ENCODE measurements around the gene STIM2. TPM values are rescaled to one million over a fixed set of nuclear protein-coding genes. Genes with fewer than 3 reads are reported as not detected.

Gene STIM2
- total and polyA plus RNA-seq, 7 donors: 2.4 to 8.4 (median 4.9) TPM

DNA sequence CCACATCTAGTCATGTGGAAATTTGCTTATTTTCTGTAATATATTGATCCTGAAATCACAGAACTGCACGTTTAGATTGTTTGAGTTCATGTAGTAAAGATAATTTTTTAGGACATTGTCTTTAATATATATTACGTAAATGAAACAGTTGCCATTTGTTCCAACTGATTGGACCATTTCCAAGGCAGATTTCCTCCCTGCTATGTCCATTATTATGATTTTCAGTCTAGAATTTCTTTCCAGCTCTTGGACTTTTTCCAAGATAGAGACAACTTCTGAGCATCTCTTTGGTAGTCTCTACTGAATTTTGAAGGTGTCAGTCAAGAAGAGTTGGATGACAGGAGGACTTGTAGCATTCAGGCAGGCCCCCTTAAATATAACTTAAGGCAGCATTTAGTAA lies 94.6 kb downstream of the STIM2 start:
- no peaks in the 10 kb centered on the region for H3K36me3 ChIP-seq (ENCODE audit: insufficient read depth in 1 of 2, low read depth in 1 of 2)
- TF ChIP-seq, protein P1, sequence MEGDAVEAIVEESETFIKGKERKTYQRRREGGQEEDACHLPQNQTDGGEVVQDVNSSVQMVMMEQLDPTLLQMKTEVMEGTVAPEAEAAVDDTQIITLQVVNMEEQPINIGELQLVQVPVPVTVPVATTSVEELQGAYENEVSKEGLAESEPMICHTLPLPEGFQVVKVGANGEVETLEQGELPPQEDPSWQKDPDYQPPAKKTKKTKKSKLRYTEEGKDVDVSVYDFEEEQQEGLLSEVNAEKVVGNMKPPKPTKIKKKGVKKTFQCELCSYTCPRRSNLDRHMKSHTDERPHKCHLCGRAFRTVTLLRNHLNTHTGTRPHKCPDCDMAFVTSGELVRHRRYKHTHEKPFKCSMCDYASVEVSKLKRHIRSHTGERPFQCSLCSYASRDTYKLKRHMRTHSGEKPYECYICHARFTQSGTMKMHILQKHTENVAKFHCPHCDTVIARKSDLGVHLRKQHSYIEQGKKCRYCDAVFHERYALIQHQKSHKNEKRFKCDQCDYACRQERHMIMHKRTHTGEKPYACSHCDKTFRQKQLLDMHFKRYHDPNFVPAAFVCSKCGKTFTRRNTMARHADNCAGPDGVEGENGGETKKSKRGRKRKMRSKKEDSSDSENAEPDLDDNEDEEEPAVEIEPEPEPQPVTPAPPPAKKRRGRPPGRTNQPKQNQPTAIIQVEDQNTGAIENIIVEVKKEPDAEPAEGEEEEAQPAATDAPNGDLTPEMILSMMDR (IDR thresholded peaks at IDR 0.05): no peak
- H3K9me3 ChIP-seq: no peaks in the 10 kb centered on the region
- intact Hi-C loops (cut with DNase I): no loop called here
- H3K27ac ChIP-seq: no peak overlapping the region
- 0 to 46% (median 0%) methylated on average over 2 of the region's 2 CpGs for WGBS, 3 donors
- no peak for DNase-seq
- no peak overlapping the region for H3K4me3 ChIP-seq
- H3K27me3 ChIP-seq (ENCODE audit: insufficient read depth in 3 of 3, low read length in 2 of 3): no peaks in the 10 kb centered on the region
- peaks cover 11% of the 10 kb centered on the region for H3K4me1 ChIP-seq
- ATAC-seq: no peak

DNA sequence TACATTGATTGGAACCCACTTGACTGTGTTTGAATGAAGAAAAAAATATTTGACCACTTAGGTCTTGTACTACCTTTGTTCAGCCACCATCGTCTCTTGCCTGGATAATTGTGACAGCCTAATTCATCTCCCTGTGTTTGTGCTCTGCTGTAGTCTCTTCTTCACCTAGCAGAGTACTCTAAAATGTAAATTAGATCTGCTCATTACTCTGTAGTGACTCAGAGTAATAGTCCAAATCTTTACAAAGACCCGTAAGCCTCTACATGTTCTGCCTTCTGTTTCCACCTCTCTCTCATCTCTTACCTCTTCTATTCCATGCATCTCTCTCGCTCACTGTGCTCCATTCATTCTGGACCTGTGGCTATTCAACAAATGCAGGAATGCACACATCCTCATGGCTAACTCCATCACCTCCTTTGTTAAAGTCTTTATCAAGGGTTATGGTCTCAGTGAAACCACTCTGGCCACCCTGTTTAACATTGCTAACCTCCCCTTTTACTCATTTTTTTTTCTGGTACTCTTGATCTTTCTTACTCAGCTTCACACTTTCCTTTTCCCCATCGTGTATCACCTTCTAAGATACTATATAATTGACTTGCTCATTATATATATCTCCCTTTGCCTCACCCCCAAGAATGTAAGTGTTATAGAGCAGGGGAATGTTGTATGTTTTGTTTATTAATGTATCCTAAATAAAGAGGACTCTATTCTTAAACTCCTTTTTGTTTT lies 98.4 kb downstream of the STIM2 start:
- intact Hi-C loops (cut with DNase I): no loop called here

DNA sequence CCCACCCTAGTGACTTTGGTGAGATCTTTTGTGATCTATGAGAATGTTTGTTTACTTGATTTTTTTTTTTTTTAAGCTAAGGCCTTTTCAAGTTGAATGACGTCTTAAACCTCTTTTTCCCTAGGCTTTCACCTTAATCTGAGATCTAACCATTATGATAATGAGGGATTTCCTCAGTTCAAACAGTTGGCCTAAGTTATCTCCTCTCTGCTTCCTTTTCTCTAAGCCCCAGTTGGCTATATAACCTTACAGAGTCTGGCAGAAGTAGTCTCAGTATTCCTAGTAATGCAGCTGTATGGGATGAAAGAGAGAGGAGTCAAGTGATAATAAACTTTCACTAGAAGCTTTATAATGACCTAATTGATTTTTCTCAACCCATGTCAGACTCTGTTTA lies 99.0 kb downstream of the STIM2 start:
- intact Hi-C loops (cut with DNase I): no loop called here
- Histone ChIP-seq H3K36me3 (ENCODE audit: insufficient read depth in 1 of 2, low read depth in 1 of 2) (no peaks in the 10 kb centered on the region), H3K4me3 (no peak overlapping the region), H3K27ac (no peak overlapping the region), H3K4me1 (no peaks in the 10 kb centered on the region), H3K9me3 (no peaks in the 10 kb centered on the region), H3K27me3 (ENCODE audit: insufficient read depth in 3 of 3, low read length in 2 of 3) (no peaks in the 10 kb centered on the region)
- no peak for ATAC-seq
- TF ChIP-seq, protein P1 (IDR thresholded peaks at IDR 0.05): no peak
- 55 to 79% (median 59%) methylated on average over 1 of the region's 1 CpG for WGBS, 3 donors
- DNase-seq: no peak

More for the DNA sequence above, 98.4 kb downstream of the STIM2 start:
- DNase-seq: no peak
- H3K27ac ChIP-seq: no peak overlapping the region
- no peak overlapping the region for H3K4me3 ChIP-seq
- TF ChIP-seq, protein P1 (IDR thresholded peaks at IDR 0.05): no peak
- ATAC-seq: no peak
- WGBS, 3 donors: 89 to 97% (median 92%) methylated on average over 4 of the region's 4 CpGs
- no peaks in the 10 kb centered on the region for H3K9me3 ChIP-seq
- no peaks in the 10 kb centered on the region for H3K36me3 ChIP-seq (ENCODE audit: insufficient read depth in 1 of 2, low read depth in 1 of 2)
- H3K4me1 ChIP-seq: no peaks in the 10 kb centered on the region
- no peaks in the 10 kb centered on the region for H3K27me3 ChIP-seq (ENCODE audit: insufficient read depth in 3 of 3, low read length in 2 of 3)

DNA sequence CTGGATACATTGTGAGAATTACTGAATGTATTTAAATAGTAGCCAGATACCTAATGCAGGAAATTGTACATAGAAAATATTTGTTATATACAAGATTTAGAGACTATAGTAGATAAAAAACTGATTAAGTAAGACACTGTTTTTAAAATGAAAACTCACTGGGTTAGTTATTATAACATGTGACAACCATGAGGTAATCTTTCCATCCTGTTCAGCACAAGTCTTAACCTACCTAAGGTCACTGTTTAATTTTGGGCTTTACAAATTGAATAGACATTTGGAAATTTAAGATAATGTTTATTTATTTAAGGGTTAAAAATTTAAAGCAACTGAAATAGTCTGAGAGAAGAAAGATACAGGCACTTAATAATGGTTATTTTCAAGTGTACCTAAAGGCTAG lies 102.1 kb downstream of the STIM2 start:
- intact Hi-C loops (cut with DNase I): no loop called here
- no peaks in the 10 kb centered on the region for H3K27me3 ChIP-seq (ENCODE audit: insufficient read depth in 3 of 3, low read length in 2 of 3)
- H3K4me3 ChIP-seq: no peak overlapping the region
- no peak overlapping the region for H3K27ac ChIP-seq
- no peaks in the 10 kb centered on the region for H3K9me3 ChIP-seq
- TF ChIP-seq, protein P1 (IDR thresholded peaks at IDR 0.05): no peak
- H3K4me1 ChIP-seq: no peaks in the 10 kb centered on the region
- no peak for DNase-seq
- no peaks in the 10 kb centered on the region for H3K36me3 ChIP-seq (ENCODE audit: insufficient read depth in 1 of 2, low read depth in 1 of 2)
- no peak for ATAC-seq

DNA sequence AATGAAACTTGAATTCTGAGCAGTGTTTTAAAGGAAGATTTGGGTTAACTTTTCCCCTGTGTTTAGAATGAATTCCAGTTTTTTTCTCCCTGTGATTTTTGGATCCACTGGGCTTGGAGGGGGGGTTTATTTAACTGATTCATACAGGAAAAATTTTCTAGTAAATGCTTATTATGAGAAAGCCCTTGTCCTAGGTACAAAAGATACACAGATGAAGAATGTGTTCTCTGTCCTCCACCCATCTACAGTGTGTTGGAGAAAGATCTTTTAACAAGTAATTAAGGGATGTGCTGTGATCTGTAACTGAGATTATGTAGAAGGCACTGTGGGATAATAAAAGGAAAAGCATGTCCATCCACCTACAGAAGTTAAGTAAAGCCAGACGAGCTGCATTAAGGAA lies 103.9 kb downstream of the STIM2 start:
- Histone ChIP-seq H3K27ac (no peak overlapping the region), H3K4me3 (no peak overlapping the region), H3K27me3 (ENCODE audit: insufficient read depth in 3 of 3, low read length in 2 of 3) (no peaks in the 10 kb centered on the region), H3K9me3 (no peaks in the 10 kb centered on the region), H3K4me1 (no peaks in the 10 kb centered on the region), H3K36me3 (ENCODE audit: insufficient read depth in 1 of 2, low read depth in 1 of 2) (no peaks in the 10 kb centered on the region)
- intact Hi-C loops (cut with DNase I): no loop called here
- no peak for DNase-seq
- TF ChIP-seq, protein P1 (IDR thresholded peaks at IDR 0.05): no peak
- ATAC-seq: no peak
- 53 to 71% (median 56%) methylated on average over 1 of the region's 1 CpG for WGBS, 3 donors

Data from psoas muscle (tissue), 8 donors.